ENCODE measurements around the gene GBP6. TPM values are rescaled to one million over a fixed set of nuclear protein-coding genes. Genes with fewer than 3 reads are reported as not detected.
A peak's percentile ranks its signal among the peaks of the same experiment; 100 is the strongest.
"Not testable (repeated sequence)": the region's sequence is repeated elsewhere in the genome, so short reads cannot be mapped to it uniquely, and the experiment has no call there.

Gene GBP6
- total and polyA plus RNA-seq, 8 donors = 0.26 to 1.3 (median 0.69) TPM

DNA sequence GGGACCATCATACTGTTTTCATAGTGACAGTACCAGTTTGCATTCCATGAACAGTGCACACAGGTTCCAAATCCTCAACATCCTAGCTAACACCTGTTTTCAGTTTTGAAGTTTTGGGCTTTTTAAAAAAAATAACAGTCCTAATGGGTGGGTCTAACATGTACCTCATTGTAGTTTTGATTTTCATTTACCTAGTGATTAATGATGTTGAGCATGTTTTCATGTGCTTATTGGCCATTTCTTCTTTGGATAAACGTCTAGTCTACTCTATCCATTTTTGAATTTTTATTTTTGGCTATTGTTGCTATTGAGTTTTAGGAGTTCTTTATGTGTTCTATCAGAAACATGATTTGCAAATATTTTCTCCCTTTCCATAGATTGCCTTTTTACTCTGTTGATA is 3.4 kb downstream of the GBP6 start:
- no peaks in the 10 kb centered on the region for H3K36me3 ChIP-seq
- no peak overlapping the region for H3K4me3 ChIP-seq
- H3K4me1 ChIP-seq = peaks cover 0 to 14% of the 10 kb centered on the region in 2 donors
- no peaks in the 10 kb centered on the region for H3K9me3 ChIP-seq
- DNase-seq (no peak), ATAC-seq (no peak)
- intact Hi-C loops (cut with DNase I) = loop anchor here in 1 of 2 donors (10.0 kb wide), 1 partner anchor 392 kb away; no protein-coding TSS in a partner anchor
- H3K27me3 ChIP-seq = no peaks in the 10 kb centered on the region
- TF ChIP-seq, protein P1, sequence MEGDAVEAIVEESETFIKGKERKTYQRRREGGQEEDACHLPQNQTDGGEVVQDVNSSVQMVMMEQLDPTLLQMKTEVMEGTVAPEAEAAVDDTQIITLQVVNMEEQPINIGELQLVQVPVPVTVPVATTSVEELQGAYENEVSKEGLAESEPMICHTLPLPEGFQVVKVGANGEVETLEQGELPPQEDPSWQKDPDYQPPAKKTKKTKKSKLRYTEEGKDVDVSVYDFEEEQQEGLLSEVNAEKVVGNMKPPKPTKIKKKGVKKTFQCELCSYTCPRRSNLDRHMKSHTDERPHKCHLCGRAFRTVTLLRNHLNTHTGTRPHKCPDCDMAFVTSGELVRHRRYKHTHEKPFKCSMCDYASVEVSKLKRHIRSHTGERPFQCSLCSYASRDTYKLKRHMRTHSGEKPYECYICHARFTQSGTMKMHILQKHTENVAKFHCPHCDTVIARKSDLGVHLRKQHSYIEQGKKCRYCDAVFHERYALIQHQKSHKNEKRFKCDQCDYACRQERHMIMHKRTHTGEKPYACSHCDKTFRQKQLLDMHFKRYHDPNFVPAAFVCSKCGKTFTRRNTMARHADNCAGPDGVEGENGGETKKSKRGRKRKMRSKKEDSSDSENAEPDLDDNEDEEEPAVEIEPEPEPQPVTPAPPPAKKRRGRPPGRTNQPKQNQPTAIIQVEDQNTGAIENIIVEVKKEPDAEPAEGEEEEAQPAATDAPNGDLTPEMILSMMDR (IDR thresholded peaks at IDR 0.05) = no peak
- no peak overlapping the region for H3K27ac ChIP-seq

DNA sequence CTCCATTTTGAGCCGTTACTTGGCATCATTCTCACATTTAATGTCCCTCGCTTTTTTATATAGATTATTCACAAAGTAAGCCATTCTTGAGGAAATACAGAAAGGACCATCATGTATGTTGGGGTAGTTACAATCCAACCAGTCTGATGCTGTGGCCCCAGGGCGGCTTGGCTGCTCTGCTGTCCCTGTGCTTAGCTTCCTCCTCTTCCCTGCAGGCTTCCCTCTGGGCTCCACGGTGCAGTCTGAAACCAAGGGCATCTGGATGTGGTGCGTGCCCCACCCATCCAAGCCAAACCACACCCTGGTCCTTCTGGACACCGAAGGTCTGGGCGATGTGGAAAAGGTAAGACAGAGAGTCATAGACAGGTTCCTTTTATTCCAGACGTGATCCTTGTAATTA is 5.5 kb downstream of the GBP6 start:
- H3K36me3 ChIP-seq = no peaks in the 10 kb centered on the region
- no peaks in the 10 kb centered on the region for H3K27me3 ChIP-seq
- no peak for DNase-seq
- H3K27ac ChIP-seq = no peak overlapping the region
- ATAC-seq = no peak
- intact Hi-C loops (cut with DNase I) = loop anchor here in 1 of 2 donors (10.0 kb wide), 1 partner anchor 395 kb away; no protein-coding TSS in a partner anchor
- H3K4me1 ChIP-seq = no peaks in the 10 kb centered on the region
- no peak overlapping the region for H3K4me3 ChIP-seq
- no peaks in the 10 kb centered on the region for H3K9me3 ChIP-seq
- TF ChIP-seq, protein P1 (IDR thresholded peaks at IDR 0.05) = no peak

DNA sequence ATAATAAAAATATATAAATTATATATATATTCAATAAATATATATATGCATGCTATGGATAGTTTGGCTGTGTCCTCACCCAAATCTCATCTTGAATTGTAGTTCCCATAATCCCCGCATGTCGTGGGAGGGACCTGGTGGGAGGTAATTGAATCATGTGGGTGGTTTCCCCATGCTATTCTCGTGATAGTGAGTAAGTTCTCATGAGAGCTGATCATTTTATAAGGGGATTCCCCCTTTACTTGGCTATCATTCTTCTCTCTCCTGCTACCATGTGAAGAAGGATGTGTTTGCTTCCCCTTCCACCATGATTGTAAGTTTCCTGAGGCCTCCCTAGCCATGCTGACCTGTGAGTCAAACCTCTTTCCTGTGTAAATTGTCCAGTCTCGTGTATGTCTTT is 10.0 kb downstream of the GBP6 start:
- H3K4me3 ChIP-seq; H3K9me3 ChIP-seq; DNase-seq; H3K4me1 ChIP-seq; H3K27me3 ChIP-seq; intact Hi-C loops (cut with DNase I); H3K27ac ChIP-seq; ATAC-seq; H3K36me3 ChIP-seq: not testable (repeated sequence)

DNA sequence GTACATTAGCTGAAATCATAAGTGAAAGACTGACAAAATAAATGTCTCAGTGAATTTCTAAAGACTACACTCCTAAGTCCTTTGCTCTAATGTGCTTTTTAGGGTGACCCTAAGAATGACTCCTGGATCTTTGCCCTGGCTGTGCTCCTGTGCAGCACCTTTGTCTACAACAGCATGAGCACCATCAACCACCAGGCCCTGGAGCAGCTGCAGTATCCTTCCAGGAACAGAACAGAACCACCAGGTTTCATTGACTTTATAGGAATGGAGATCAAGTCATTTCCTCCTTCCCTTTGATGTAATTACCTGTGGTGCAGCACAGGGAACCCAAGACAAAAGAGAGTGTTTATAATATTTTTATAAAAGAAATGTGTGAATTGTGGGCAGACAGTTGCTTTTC is 14.1 kb downstream of the GBP6 start:
- Histone ChIP-seq H3K4me1 (no peaks in the 10 kb centered on the region), H3K36me3 (no peaks in the 10 kb centered on the region), H3K27ac (no peak overlapping the region), H3K27me3 (no peaks in the 10 kb centered on the region), H3K4me3 (no peak overlapping the region), H3K9me3 (no peaks in the 10 kb centered on the region)
- intact Hi-C loops (cut with DNase I) = no loop called here
- DNase-seq (no peak), ATAC-seq (no peak)
- TF ChIP-seq, protein P1 (IDR thresholded peaks at IDR 0.05) = no peak

DNA sequence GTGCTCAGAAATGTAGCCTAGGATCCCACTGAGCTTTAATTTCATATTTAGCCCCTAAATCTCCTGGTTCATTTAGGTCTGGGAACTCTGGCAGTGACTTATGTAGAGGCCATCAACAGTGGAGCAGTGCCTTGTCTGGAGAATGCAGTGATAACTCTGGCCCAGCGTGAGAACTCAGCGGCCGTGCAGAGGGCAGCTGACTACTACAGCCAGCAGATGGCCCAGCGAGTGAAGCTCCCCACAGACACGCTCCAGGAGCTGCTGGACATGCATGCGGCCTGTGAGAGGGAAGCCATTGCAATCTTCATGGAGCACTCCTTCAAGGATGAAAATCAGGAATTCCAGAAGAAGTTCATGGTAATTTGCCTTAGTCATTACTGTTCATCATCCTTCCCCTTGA is 17.8 kb downstream of the GBP6 start:
- no peaks in the 10 kb centered on the region for H3K27me3 ChIP-seq
- intact Hi-C loops (cut with DNase I) = no loop called here
- H3K9me3 ChIP-seq = no peaks in the 10 kb centered on the region
- H3K4me3 ChIP-seq = no peak overlapping the region
- DNase-seq = peak in 1 of 4 donors; percentile 41
- H3K27ac ChIP-seq = no peak overlapping the region
- H3K4me1 ChIP-seq = no peaks in the 10 kb centered on the region
- TF ChIP-seq, protein P1 (IDR thresholded peaks at IDR 0.05) = no peak
- no peaks in the 10 kb centered on the region for H3K36me3 ChIP-seq
- ATAC-seq = no peak

DNA sequence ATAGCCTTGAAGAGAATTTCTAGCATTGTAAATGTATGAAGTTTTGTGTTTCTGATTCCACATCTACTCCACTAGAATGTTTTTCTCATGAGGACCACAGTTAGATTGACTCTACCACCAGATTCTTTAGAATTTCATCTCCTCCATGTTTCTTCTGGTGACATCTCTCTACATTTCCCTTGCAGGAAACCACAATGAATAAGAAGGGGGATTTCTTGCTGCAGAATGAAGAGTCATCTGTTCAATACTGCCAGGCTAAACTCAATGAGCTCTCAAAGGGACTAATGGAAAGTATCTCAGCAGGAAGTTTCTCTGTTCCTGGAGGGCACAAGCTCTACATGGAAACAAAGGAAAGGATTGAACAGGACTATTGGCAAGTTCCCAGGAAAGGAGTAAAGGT is 18.6 kb downstream of the GBP6 start:
- DNase-seq (no peak), ATAC-seq (no peak)
- intact Hi-C loops (cut with DNase I) = no loop called here
- H3K4me3 ChIP-seq = no peak overlapping the region
- TF ChIP-seq, protein P1 (IDR thresholded peaks at IDR 0.05) = no peak
- no peaks in the 10 kb centered on the region for H3K4me1 ChIP-seq
- no peaks in the 10 kb centered on the region for H3K9me3 ChIP-seq
- H3K27ac ChIP-seq = no peak overlapping the region
- H3K36me3 ChIP-seq = no peaks in the 10 kb centered on the region
- H3K27me3 ChIP-seq = no peaks in the 10 kb centered on the region

All from left lung (tissue), 10 donors.